Subcutaneous adipose tissue (tissue), 4 donors: ENCODE measurements around the gene UBTD2. TPM values are rescaled to one million over a fixed set of nuclear protein-coding genes. Genes with fewer than 3 reads are reported as not detected.

Experiments used
- total RNA-seq, 4 donors: library from RNA; depleted of rRNA; stranded (reverse); fragments of >200 nt; gene quantifications; one replicate each; pipeline ENCODE4 v1.1.0, GENCODE V29; 2016
- TF ChIP-seq, protein P1 (sequence below): fragments of 450-650 bp; IDR thresholded peaks from one replicate; pipeline ENCODE4 v1.5.1; 2016; ENCODE audit warnings: low read depth, mild to moderate bottlenecking, control low read depth, antibody characterized with exemption, moderate library complexity

The UBTD2 gene
- total RNA-seq, 4 donors from 2014 or later: 13.8 to 26.9 (median 21.8) TPM

DNA sequence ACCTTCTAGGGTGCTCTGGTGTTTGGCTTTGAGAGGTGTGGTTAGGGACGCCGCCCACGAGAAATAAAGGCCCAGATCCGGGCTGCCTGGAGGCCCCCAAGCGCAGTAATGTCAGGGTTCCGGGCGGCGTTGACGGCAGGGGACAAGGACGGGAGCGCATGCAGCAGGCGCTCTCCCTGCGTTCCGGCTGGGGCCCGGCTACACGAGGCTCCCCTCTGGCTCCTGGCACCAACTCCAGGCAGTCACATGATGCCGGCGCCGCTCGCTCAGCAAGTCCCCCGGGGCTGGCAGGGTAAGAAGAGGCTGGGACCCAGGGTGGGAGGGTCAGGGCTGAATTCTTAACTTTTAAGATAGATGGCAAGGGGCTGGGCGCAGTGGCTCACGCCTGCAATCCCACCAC lies 28.1 kb downstream of the UBTD2 start:
- TF ChIP-seq, protein P1, sequence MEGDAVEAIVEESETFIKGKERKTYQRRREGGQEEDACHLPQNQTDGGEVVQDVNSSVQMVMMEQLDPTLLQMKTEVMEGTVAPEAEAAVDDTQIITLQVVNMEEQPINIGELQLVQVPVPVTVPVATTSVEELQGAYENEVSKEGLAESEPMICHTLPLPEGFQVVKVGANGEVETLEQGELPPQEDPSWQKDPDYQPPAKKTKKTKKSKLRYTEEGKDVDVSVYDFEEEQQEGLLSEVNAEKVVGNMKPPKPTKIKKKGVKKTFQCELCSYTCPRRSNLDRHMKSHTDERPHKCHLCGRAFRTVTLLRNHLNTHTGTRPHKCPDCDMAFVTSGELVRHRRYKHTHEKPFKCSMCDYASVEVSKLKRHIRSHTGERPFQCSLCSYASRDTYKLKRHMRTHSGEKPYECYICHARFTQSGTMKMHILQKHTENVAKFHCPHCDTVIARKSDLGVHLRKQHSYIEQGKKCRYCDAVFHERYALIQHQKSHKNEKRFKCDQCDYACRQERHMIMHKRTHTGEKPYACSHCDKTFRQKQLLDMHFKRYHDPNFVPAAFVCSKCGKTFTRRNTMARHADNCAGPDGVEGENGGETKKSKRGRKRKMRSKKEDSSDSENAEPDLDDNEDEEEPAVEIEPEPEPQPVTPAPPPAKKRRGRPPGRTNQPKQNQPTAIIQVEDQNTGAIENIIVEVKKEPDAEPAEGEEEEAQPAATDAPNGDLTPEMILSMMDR: no peak

DNA sequence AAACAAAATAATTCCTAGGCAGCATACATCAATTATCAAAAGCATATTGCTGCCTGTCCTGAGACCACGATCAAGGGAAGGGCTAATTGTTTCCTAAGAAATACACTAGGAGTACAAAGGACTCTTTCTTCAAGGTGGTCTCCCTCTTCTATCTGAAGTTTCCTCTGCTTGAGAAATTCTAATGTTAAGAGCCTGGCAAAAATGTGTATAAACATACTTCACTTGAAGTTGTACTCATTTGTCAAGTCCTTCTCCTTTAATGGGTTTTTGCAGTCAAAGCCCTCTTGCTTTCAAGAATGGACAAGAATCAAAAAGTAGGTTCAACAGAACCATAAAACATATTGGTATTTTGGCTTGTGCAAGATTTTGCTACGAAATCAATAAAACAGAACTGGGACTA lies 31.1 kb downstream of the UBTD2 start:
- TF ChIP-seq, protein P1: no peak

DNA sequence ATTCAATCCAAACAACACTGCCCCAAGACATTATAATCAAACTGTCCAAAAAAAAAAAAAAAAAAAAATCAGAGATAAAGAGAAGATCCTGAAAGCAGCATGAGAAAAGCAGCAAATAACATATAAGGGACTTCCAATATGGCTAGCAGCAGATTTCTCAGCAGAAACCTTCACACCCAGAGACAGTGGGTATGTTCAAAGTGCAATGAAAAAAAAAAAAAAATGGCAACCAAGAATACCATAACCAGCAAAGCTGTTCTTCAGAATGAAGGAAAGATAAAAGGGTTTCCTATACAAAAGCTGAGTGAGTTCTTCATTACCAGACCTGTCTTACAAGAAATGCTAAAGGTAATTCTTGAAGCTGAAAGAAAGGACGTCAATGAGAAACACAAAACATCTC lies 32.1 kb downstream of the UBTD2 start:
- TF ChIP-seq, protein P1: no peak

GRCh38 chr5:172248637-172249036 lies 34.9 kb downstream of the UBTD2 start:
- TF ChIP-seq, protein P1: no peak

GRCh38 chr5:172245703-172246125 lies 37.9 kb downstream of the UBTD2 start:
- TF ChIP-seq, protein P1: no peak

DNA sequence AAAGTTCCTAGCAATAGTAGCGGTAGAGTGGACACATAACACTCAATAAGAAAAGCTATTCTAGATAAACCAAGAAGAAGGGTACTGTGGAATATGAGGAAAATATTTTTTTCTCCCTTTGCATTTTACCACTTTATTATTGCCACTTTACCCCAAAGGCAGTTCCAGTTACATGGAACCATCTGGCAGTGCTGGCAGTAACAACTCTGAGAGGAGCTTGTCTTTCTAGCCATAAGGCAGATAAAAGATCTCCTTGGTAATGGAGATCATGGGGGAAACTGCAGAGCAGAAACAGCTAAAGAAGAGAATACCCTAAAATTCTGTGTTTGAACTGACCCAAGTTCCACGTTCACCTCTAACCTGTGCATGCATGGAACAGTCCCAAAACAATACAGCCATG lies 38.5 kb downstream of the UBTD2 start:
- TF ChIP-seq, protein P1: no peak

DNA sequence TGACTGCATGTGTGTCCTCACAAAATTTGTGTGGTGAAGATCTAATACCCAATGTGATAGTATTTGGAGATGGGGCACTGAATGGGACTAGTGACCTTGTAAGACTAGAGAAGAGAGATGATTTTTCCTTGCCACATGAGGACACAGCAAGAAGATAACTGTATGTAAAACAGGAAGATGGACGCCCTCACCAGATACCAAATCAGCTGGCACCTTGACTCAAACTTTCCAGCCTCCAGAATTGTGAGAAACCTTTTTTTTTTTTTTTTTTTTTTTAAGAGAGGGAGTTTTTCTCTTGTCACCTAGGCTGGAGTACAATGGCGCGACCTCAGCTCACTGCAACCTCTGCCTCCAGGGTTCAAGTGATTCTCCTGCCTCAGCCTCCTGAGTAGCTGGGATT lies 40.3 kb downstream of the UBTD2 start:
- TF ChIP-seq, protein P1: no peak
